Measurements from ENCODE around the gene FARS2. TPM values are rescaled to one million over a fixed set of nuclear protein-coding genes. Genes with fewer than 3 reads are reported as not detected.

FARS2 gene
- polyA plus RNA-seq, 1 donor (not counting 4 experiments of a cell fraction or from before 2014, with no cell fraction given) = 21.3 TPM

DNA sequence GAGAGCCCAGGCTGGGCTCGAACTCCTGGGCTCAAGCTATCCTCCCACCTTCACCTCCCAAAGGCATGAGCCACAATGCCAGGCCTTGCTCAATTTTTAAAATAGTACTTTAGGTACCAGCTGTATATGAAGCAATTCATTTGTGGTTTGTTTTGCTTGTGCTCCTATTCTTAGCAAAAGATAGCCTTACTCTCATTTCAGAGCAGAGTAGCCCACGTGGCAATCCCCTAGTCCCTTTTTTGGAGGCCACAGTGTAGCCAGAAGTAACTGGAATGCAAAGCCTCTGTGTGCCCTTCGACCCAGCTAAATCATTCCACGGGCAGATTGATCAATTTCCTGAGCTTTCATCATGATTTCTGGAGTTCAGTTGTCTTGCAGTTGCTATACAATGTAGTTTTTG is 373.2 kb downstream of the FARS2 start:
- Histone ChIP-seq H3K4me1 (ENCODE audit: control insufficient read depth, extremely low read depth, insufficient read depth, low read length) (no peaks in the 10 kb centered on the region), H3K9ac (ENCODE audit: control insufficient read depth, extremely low read depth, insufficient read depth, low read length) (no peak overlapping the region), H3K27me3 (ENCODE audit: control insufficient read depth, extremely low read depth, insufficient read depth, low read length) (no peaks in the 10 kb centered on the region), H3K27ac (ENCODE audit: control insufficient read depth, insufficient read depth, low read length) (no peak overlapping the region), H3K79me2 (ENCODE audit: control insufficient read depth, insufficient read depth, low read length) (no peaks in the 10 kb centered on the region), H3K4me3 (ENCODE audit: control insufficient read depth in 2 of 3, extremely low read depth in 1 of 3, insufficient read depth in 2 of 3, low read depth in 1 of 3, low read length in 3 of 3) (no peak overlapping the region), H3K4me2 (ENCODE audit: control insufficient read depth, extremely low read depth, insufficient read depth, low read depth, low read length) (no peak overlapping the region), H3K9me3 (ENCODE audit: control insufficient read depth, low read depth, low read length) (no peaks in the 10 kb centered on the region), H3K9me1 (ENCODE audit: control insufficient read depth, extremely low read depth, insufficient read depth, low read length) (no peaks in the 10 kb centered on the region), H4K20me1 (ENCODE audit: control insufficient read depth, extremely low read depth, insufficient read depth, low read length) (no peaks in the 10 kb centered on the region), H2AFZ (ENCODE audit: control insufficient read depth, low read length) (no peak overlapping the region), H3K36me3 (ENCODE audit: control insufficient read depth in 2 of 2, extremely low read depth in 1 of 2, insufficient read depth in 2 of 2, low read length in 2 of 2) (no peaks in the 10 kb centered on the region)
- DNase-seq (ENCODE audit: low read depth, low spot score) (no peak), FAIRE-seq (no peak)
- dilution Hi-C loops (cut with MboI; ENCODE audit: extremely low pct_ligation_motif_present, low sequenced_read_pairs) = no loop called here
- TF ChIP-seq EZH2 (IDR thresholded peaks at IDR 0.05; ENCODE audit: low read length) = no peak
- TF ChIP-seq, protein P1, sequence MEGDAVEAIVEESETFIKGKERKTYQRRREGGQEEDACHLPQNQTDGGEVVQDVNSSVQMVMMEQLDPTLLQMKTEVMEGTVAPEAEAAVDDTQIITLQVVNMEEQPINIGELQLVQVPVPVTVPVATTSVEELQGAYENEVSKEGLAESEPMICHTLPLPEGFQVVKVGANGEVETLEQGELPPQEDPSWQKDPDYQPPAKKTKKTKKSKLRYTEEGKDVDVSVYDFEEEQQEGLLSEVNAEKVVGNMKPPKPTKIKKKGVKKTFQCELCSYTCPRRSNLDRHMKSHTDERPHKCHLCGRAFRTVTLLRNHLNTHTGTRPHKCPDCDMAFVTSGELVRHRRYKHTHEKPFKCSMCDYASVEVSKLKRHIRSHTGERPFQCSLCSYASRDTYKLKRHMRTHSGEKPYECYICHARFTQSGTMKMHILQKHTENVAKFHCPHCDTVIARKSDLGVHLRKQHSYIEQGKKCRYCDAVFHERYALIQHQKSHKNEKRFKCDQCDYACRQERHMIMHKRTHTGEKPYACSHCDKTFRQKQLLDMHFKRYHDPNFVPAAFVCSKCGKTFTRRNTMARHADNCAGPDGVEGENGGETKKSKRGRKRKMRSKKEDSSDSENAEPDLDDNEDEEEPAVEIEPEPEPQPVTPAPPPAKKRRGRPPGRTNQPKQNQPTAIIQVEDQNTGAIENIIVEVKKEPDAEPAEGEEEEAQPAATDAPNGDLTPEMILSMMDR (optimal IDR thresholded peaks at IDR 0.05 in 1 of 3, IDR thresholded peaks at IDR 0.05 in 1 of 3, conservative IDR thresholded peaks at IDR 0.05 in 1 of 3; ENCODE audit: extremely low read depth in 1 of 3, insufficient read depth in 2 of 3, low read length in 3 of 3) = no peak

DNA sequence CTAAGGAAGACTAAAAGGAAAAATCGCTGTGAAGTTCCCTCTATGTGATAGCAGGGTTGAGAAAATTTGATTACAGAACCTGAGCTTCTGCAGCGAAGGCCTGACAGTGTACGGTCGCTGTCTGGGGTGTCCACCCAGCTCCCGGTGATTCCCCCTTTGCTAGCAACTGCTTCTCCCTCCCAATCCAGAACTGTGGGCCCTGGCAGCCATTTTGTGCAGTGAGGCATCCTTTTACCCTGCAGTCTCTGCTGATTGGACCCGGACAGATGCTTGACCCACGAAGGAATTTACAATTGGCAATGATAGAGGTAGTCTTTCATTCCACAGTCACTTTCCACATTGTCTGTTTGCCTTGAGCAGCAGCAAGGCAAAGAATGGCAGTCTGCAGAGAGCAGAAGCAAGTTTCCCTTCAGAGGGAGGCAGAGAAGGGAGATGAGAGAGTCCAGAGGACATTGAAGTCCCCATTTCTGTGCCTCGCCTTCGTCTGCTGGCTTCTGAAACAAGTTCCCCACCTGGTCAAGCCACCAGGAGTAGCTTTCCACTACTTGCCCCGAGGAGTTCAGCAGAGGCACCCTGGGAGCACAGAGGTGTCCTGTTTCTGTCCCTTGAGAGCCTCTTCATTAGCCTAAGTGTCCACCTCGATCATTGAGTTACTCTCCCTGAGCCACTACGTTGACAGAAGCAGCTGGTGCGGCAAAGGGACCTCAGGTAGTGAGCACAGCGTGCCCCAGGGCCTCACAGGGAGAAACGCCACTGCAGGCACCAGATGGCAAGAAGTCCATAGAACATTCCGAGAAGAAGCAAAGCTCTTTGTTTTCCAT is 375.1 kb downstream of the FARS2 start:
- H3K27me3 ChIP-seq (ENCODE audit: control insufficient read depth, extremely low read depth, insufficient read depth, low read length) = no peaks in the 10 kb centered on the region
- no peaks in the 10 kb centered on the region for H3K4me1 ChIP-seq (ENCODE audit: control insufficient read depth, extremely low read depth, insufficient read depth, low read length)
- no peak overlapping the region for H3K4me2 ChIP-seq (ENCODE audit: control insufficient read depth, extremely low read depth, insufficient read depth, low read depth, low read length)
- H3K36me3 ChIP-seq (ENCODE audit: control insufficient read depth in 2 of 2, extremely low read depth in 1 of 2, insufficient read depth in 2 of 2, low read length in 2 of 2) = no peaks in the 10 kb centered on the region
- DNase-seq (ENCODE audit: low read depth, low spot score) (no peak), FAIRE-seq (no peak)
- no peaks in the 10 kb centered on the region for H4K20me1 ChIP-seq (ENCODE audit: control insufficient read depth, extremely low read depth, insufficient read depth, low read length)
- H3K27ac ChIP-seq (ENCODE audit: control insufficient read depth, insufficient read depth, low read length) = no peak overlapping the region
- peaks cover 5% of the 10 kb centered on the region for H3K9me3 ChIP-seq (ENCODE audit: control insufficient read depth, low read depth, low read length)
- H3K79me2 ChIP-seq (ENCODE audit: control insufficient read depth, insufficient read depth, low read length) = no peaks in the 10 kb centered on the region
- TF ChIP-seq, protein P1 (optimal IDR thresholded peaks at IDR 0.05 in 1 of 3, IDR thresholded peaks at IDR 0.05 in 1 of 3, conservative IDR thresholded peaks at IDR 0.05 in 1 of 3; ENCODE audit: extremely low read depth in 1 of 3, insufficient read depth in 2 of 3, low read length in 3 of 3) = no peak
- TF ChIP-seq EZH2 (IDR thresholded peaks at IDR 0.05; ENCODE audit: low read length) = no peak
- no peaks in the 10 kb centered on the region for H3K9me1 ChIP-seq (ENCODE audit: control insufficient read depth, extremely low read depth, insufficient read depth, low read length)
- H2AFZ ChIP-seq (ENCODE audit: control insufficient read depth, low read length) = no peak overlapping the region
- no peak overlapping the region for H3K4me3 ChIP-seq (ENCODE audit: control insufficient read depth in 2 of 3, extremely low read depth in 1 of 3, insufficient read depth in 2 of 3, low read depth in 1 of 3, low read length in 3 of 3)
- no peak overlapping the region for H3K9ac ChIP-seq (ENCODE audit: control insufficient read depth, extremely low read depth, insufficient read depth, low read length)
- dilution Hi-C loops (cut with MboI; ENCODE audit: extremely low pct_ligation_motif_present, low sequenced_read_pairs) = no loop called here
